ENCODE data around the gene CD6. TPM values are rescaled to one million over a fixed set of nuclear protein-coding genes. Genes with fewer than 3 reads are reported as not detected.

The CD6 gene
- total RNA-seq, 1 experiment from 2014 or later: 1.4 TPM

DNA sequence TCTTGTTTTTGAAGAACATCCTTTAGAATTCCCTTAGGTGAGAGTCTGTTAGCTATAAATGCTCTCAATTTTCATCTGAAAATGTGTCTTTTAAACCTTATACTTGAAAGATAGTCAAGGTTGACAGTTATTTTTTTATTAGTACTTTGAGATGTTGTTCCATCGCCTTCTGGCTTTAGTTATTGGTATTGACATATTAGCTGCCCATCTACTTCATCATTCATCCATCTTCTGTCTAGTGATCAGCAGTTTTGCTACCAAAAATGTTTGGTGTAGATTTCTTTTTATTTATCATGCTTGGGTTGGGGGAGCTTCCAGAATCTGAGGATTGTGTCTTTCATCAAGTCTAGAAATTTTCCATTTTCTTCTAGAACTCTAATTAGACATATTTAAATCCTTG, 3.3 kb upstream of the CD6 start:
- ATAC-seq (no peak), DNase-seq (ENCODE audit: low read depth, low spot score) (no peak)
- no peak for TF ChIP-seq EZH2 (IDR thresholded peaks at IDR 0.05)
- TF ChIP-seq CBX3 (IDR thresholded peaks at IDR 0.05; ENCODE audit: low read depth): peak; percentile 53; the same call in 1 of the 2 replicates
- no peak overlapping the region for H3K9ac ChIP-seq (ENCODE audit: low read length)
- no peaks in the 10 kb centered on the region for H4K20me1 ChIP-seq (ENCODE audit: insufficient read depth)
- no peaks in the 10 kb centered on the region for H3K9me2 ChIP-seq (ENCODE audit: insufficient read depth)
- no peaks in the 10 kb centered on the region for H3K4me1 ChIP-seq (ENCODE audit: control insufficient read depth in 1 of 2, insufficient read depth in 2 of 2, low read length in 2 of 2)
- no TSS peak for BruUV-seq (replicated peaks)
- no peak overlapping the region for H3K27ac ChIP-seq (ENCODE audit: low read depth, low read length)
- no peaks in the 10 kb centered on the region; a peak in 2 of 4 replicates for H3K9me3 ChIP-seq (ENCODE audit: control insufficient read depth in 1 of 2, insufficient read depth in 1 of 2, low read depth in 1 of 2, low read length in 2 of 2)
- CTCF ChIA-PET: no interaction called here
- RAD21 ChIA-PET (ENCODE audit: low non-redundant PET in 1 of 2, low total read pairs in 2 of 2, uncharacterized antibody in 2 of 2, unreplicated experiment in 2 of 2): no interaction called here
- no peak overlapping the region for H2AFZ ChIP-seq (ENCODE audit: low read depth, low read length, poor library complexity, severe bottlenecking)
- no peak overlapping the region for H3K4me2 ChIP-seq (ENCODE audit: low read length)
- intact Hi-C loops (cut with micrococcal nuclease): no loop called here
- POLR2A ChIA-PET: no interaction called here
- no peaks in the 10 kb centered on the region for H3K27me3 ChIP-seq (ENCODE audit: insufficient read depth, low read length)
- no peak overlapping the region for H3K4me3 ChIP-seq (replicated peaks in 1 of 2; ENCODE audit: low read depth in 1 of 2, low read length in 2 of 2)
- H3K36me3 ChIP-seq (ENCODE audit: control insufficient read depth in 1 of 2, insufficient read depth in 2 of 2, low read length in 2 of 2): no peaks in the 10 kb centered on the region
- H3K79me2 ChIP-seq (ENCODE audit: insufficient read depth, low read length): no peaks in the 10 kb centered on the region

GRCh38 chr11:60970369-60970774, 1.1 kb upstream of the CD6 start:
- ChIA-PET RAD21 (ENCODE audit: low non-redundant PET in 1 of 2, low total read pairs in 2 of 2, uncharacterized antibody in 2 of 2, unreplicated experiment in 2 of 2) (interaction anchor here in 1 of 2 experiments (0.7 kb wide), 1 partner anchor 200 kb away, joined by 3 read pairs; no protein-coding TSS in a partner anchor), CTCF (interaction anchor here (0.5 to 2.5 kb wide), 8 partner anchors 9 to 217 kb away, joined by 3 to 11 read pairs (median 3); partner anchors contain the start of gene TMEM109), POLR2A (no interaction called here)
- DNase-seq (ENCODE audit: low read depth, low spot score): peak; percentile 16
- Histone ChIP-seq H4K20me1 (ENCODE audit: insufficient read depth) (no peaks in the 10 kb centered on the region), H3K36me3 (ENCODE audit: control insufficient read depth in 1 of 2, insufficient read depth in 2 of 2, low read length in 2 of 2) (no peaks in the 10 kb centered on the region), H3K27ac (ENCODE audit: low read depth, low read length) (no peak overlapping the region), H3K9me3 (ENCODE audit: control insufficient read depth in 1 of 2, insufficient read depth in 1 of 2, low read depth in 1 of 2, low read length in 2 of 2) (no peaks in the 10 kb centered on the region; a peak in 2 of 4 replicates), H3K9me2 (ENCODE audit: insufficient read depth) (no peaks in the 10 kb centered on the region), H2AFZ (ENCODE audit: low read depth, low read length, poor library complexity, severe bottlenecking) (no peak overlapping the region), H3K27me3 (ENCODE audit: insufficient read depth, low read length) (no peaks in the 10 kb centered on the region), H3K4me1 (ENCODE audit: control insufficient read depth in 1 of 2, insufficient read depth in 2 of 2, low read length in 2 of 2) (no peaks in the 10 kb centered on the region), H3K79me2 (ENCODE audit: insufficient read depth, low read length) (no peaks in the 10 kb centered on the region), H3K4me2 (ENCODE audit: low read length) (no peak overlapping the region), H3K9ac (ENCODE audit: low read length) (no peak overlapping the region), H3K4me3 (replicated peaks in 1 of 2; ENCODE audit: low read depth in 1 of 2, low read length in 2 of 2) (no peak overlapping the region)
- BruUV-seq (replicated peaks): no TSS peak
- ATAC-seq: peak; percentile 99
- TF ChIP-seq EGR1 (IDR thresholded peaks at IDR 0.05; ENCODE audit: low read depth) (no peak), FOSL1 (IDR thresholded peaks at IDR 0.05; ENCODE audit: low read depth) (no peak), ELF1 (IDR thresholded peaks at IDR 0.05; ENCODE audit: borderline replicate concordance, low read depth) (no peak), EZH2phosphoT487 (IDR thresholded peaks at IDR 0.05; ENCODE audit: borderline replicate concordance) (no peak), SRF (IDR thresholded peaks at IDR 0.05; ENCODE audit: low read depth) (no peak), ZNF274 (IDR thresholded peaks at IDR 0.05; ENCODE audit: low read depth, low read length) (no peak), POLR2AphosphoS5 (IDR thresholded peaks at IDR 0.05; ENCODE audit: low read depth, low read length) (no peak), ATF3 (IDR thresholded peaks at IDR 0.05) (no peak), CTCF (IDR thresholded peaks at IDR 0.05 in 2 of 3, conservative IDR thresholded peaks at IDR 0.05 in 1 of 3; ENCODE audit: borderline replicate concordance in 1 of 3, insufficient read depth in 1 of 3, low read depth in 2 of 3, low read length in 2 of 3) (peak; percentile 83 to 93 (median 87); a peak in 5 of 6 replicates), JUND (IDR thresholded peaks at IDR 0.05) (no peak), EZH2 (IDR thresholded peaks at IDR 0.05) (no peak), SP1 (IDR thresholded peaks at IDR 0.05; ENCODE audit: low read depth) (no peak), RAD21 (IDR thresholded peaks at IDR 0.05; ENCODE audit: low read depth) (peak; percentile 80)
- TF ChIP-seq, protein P1, sequence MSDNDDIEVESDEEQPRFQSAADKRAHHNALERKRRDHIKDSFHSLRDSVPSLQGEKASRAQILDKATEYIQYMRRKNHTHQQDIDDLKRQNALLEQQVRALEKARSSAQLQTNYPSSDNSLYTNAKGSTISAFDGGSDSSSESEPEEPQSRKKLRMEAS (IDR thresholded peaks at IDR 0.05): no peak
- intact Hi-C loops (cut with micrococcal nuclease): loop anchor here (1.0 to 2.0 kb wide), 2 partner anchors 159 to 216 kb away; no protein-coding TSS in a partner anchor

Data from HCT116 (cell line).